Measurements from ENCODE around the gene USP54. TPM values are rescaled to one million over a fixed set of nuclear protein-coding genes. Genes with fewer than 3 reads are reported as not detected.

Gene USP54
- total and polyA plus RNA-seq, 9 of the 15 experiments (the other 6 are each of a cell fraction or from before 2014, with no cell fraction given), result 3.8 to 40.1 (median 16.9) TPM

- peak; percentile 35 for TF ChIP-seq SP1 (CRISPR knock-in tag; IDR thresholded peaks at IDR 0.05)
- no peak for TF ChIP-seq POLR3G (IDR thresholded peaks at IDR 0.05; ENCODE audit: extremely low read depth, insufficient read length, insufficient replicate concordance)
- 0 out of 2 replicates have a peak, but pooled peaks have one; percentile 16 for TF ChIP-seq GABPA (tag; conservative IDR thresholded peaks at IDR 0.05; ENCODE audit: low read depth)
- no peak for TF ChIP-seq RFX7 (CRISPR knock-in tag; IDR thresholded peaks at IDR 0.05)
- peak; percentile 84 for TF ChIP-seq BRD9 (IDR thresholded peaks at IDR 0.05; ENCODE audit: low read depth, partially characterized antibody)
- TF ChIP-seq SIN3B (IDR thresholded peaks at IDR 0.05; ENCODE audit: low read depth), result peak; percentile 95
- peak; percentile 20 to 22; a peak in 1 of 4 replicates for TF ChIP-seq SIX5 (IDR thresholded peaks at IDR 0.05; ENCODE audit: borderline replicate concordance in 1 of 2, insufficient read depth in 1 of 2, low read depth in 1 of 2, low read length in 2 of 2)
- peak; percentile 90 for TF ChIP-seq JUND (IDR thresholded peaks at IDR 0.05; ENCODE audit: borderline replicate concordance, low read depth, low read length)
- TF ChIP-seq JUND (tag; IDR thresholded peaks at IDR 0.05; ENCODE audit: borderline replicate concordance, low read depth, low read length), result peak; percentile 79; the same call in 2 of the 3 replicates
- 0 out of 6 replicates have a peak, but pooled peaks of 1 of the 3 experiments have one; percentile 10 for TF ChIP-seq CTCF (IDR thresholded peaks at IDR 0.05 in 2 of 3, conservative IDR thresholded peaks at IDR 0.05 in 1 of 3; ENCODE audit: insufficient read depth in 2 of 3, low read depth in 1 of 3, low read length in 3 of 3)
- peak; percentile 88 for TF ChIP-seq MYC (IDR thresholded peaks at IDR 0.05; ENCODE audit: low read depth, low read length)
- TF ChIP-seq MYC (CRISPR knock-in tag; IDR thresholded peaks at IDR 0.05; ENCODE audit: borderline replicate concordance, low read depth), result peak; percentile 48; the same call in 1 of the 2 replicates
- no peak for TF ChIP-seq PHTF2 (CRISPR knock-in tag; IDR thresholded peaks at IDR 0.05)
- TF ChIP-seq RBM15 (IDR thresholded peaks at IDR 0.05; ENCODE audit: insufficient read depth, low read length), result no peak
- peak; percentile 94 for TF ChIP-seq GATAD2A (IDR thresholded peaks at IDR 0.05)
- TF ChIP-seq EP400 (IDR thresholded peaks at IDR 0.05), result peak; percentile 86
- no peak for TF ChIP-seq ZNF561 (CRISPR knock-in tag; conservative IDR thresholded peaks at IDR 0.05)
- TF ChIP-seq ZNF280B (CRISPR knock-in tag; IDR thresholded peaks at IDR 0.05), result no peak
- TF ChIP-seq VEZF1 (CRISPR knock-in tag; IDR thresholded peaks at IDR 0.05), result peak; percentile 93
- peak; percentile 94 for TF ChIP-seq ZBTB2 (IDR thresholded peaks at IDR 0.05)
- TF ChIP-seq LEF1 (IDR thresholded peaks at IDR 0.05), result 0 out of 2 replicates have a peak, but pooled peaks have one; percentile 30
These were observed 35.0 kb upstream of the USP54 start (continued) for GRCh38 chr10:73625884-73626752.

Data from K562 (cell line).